Measurements from ENCODE around the gene TRIM2.
A peak's percentile ranks its signal among the peaks of the same experiment; 100 is the strongest.
"Not testable (repeated sequence)": the region's sequence is repeated elsewhere in the genome, so short reads cannot be mapped to it uniquely, and the experiment has no call there.

TRIM2 gene

GRCh38 chr4:153189016-153189801 lies 15.0 kb upstream of the TRIM2 start:
- peak; percentile 46 for DNase-seq

DNA sequence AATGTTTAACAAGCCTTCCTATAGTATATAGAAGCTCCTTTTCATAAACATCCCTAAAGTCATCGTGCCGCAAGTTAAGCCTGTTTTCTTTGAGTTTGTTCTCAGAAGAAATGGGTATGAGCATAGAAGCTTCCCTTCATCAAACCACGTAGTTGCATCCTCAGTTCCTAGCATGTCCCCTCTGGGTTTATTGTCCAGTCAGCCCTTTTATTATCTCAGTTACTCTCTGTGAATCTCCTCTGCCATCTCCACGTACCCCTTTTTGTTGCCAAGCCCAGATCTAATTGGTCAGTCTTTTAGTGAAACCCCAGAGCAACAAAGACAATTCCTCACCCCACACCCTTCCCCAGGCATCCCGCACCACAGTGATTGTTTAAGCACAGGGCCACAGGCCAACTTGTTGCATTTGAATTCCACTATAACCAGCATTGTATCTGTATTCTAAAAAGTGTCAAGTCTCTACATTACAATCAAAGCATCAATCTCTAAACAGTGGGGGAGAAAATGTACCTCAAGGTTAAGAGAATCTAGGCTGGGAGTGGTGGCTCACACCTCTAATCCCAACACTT lies 12.4 kb upstream of the TRIM2 start:
- no peak for DNase-seq

GRCh38 chr4:153197301-153197700 lies 6.9 kb upstream of the TRIM2 start:
- no peak for DNase-seq

DNA sequence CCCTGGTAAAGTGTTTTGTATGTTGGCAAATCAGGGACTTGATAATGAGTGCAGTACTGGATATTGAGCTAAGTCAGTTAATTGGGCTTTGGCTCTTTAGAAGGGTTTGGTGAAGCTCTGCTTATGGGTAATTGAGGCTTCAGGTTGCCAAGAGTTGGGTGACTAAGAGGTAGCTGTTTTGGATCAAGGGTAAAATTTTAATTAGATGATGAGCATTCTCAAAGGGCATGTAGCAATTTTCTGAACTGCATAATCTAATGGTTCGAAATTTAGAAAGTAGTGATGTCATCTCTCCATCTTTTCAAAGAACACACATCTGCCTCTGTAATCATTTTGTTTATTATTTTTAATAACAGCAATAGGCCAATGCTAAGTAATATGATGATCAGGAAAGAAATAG lies 5.5 kb upstream of the TRIM2 start:
- no peak for DNase-seq

DNA sequence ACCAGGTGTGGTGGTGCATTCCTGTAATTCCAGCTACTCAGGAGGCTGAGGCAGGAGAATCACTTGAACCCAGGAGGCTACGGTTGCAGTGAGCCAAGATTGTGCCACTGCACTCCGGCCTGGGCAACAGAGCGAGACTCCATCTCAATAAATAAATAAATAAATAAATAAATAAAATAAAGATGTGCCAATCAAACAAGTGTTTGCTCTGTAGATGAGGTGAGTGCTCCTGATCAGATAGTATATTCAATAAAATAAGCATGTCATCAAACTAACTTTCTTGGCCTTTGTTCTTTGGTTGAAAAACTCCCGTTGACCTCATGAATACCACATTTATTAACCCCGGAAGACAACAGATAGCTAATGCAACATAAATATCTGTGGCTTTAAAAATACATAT lies 497 bp upstream of the TRIM2 start:
- DNase-seq: not testable (repeated sequence)

DNA sequence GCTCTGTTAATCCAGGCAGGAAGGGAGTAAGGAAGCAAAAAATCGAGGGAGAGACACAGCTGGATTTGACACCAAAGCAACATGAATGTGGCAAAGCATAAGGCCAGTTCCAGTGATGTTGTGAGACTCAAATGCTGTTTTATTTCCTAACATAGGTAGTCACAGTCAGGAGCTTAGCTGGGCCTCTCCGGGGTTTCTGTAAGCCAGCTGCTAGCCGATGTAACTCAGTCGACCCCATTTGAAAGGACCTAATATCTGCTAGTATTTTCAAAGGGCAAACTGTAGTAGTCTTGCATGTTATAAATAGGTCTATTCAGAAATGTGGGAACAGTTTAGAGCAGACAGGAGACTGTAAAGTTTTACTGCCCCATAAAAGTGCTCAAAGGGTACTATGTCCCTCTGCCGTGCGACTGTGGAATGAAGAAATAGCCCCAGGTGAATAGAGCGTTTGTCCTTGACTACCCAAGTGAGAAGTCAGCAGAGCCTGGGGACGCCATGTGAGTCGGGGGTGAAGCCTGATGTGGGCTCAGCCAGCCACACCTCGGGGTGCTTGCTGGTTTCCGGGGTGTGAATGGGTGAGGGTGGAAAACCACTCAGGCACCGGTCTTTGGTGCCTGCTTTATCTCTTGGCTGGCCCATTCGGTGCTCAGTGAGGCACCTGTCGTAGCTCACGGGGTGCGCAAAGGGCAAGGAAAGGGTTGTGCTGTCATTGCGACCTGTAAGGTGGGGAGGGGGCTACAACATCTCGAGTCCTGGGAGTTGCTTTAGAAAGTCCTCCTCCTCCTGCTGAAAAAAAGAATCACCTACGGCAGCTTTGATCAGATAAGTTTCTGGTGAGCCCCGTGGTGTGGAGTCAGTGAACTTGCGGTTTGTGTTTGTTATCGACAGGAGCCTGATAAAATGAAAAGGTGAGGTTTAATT lies 745 bp downstream of the TRIM2 start:
- no peak for DNase-seq

DNA sequence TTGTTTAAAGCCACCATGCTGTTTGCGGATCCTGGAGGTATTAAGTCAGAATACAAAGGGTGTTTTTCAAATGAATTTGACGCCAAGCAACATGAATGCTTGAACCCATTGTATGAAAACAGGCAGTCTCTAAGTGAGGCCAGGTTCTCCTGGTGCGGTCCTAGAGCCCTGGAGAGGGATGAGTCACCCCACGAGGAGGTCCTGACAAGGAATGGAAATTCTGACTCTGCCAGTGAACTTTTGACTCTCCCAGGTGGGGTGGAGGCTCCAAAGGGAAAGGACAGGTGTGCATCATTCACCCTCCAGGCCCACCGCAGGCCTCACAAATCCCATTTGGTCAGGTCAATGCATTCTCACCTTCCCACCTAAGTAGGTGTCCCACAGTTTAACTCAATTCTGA lies 1.5 kb downstream of the TRIM2 start:
- DNase-seq: no peak

DNA sequence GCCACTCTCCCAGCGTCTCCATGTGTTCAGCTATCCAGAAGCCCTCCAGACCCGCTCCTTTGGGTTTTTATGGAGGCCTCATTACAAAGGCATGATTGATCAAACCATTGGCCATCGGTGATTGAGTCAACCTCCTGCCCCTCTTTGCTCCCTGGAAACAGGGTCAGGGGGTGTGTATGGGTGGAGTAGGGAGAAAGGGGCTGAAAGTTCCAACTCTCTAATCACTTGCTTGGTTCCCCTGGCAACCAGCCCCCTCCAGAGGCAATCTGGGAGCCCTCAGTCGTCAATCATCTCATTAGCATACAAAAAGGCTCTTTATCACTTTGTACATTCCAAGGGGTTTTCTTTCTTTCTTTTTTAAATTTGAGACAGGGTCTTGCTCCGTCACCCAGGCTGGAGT lies 2.3 kb downstream of the TRIM2 start:
- DNase-seq: no peak

- DNase-seq: no peak
These were observed 2.8 kb downstream of the TRIM2 start for GRCh38 chr4:153207027-153207426.

DNA sequence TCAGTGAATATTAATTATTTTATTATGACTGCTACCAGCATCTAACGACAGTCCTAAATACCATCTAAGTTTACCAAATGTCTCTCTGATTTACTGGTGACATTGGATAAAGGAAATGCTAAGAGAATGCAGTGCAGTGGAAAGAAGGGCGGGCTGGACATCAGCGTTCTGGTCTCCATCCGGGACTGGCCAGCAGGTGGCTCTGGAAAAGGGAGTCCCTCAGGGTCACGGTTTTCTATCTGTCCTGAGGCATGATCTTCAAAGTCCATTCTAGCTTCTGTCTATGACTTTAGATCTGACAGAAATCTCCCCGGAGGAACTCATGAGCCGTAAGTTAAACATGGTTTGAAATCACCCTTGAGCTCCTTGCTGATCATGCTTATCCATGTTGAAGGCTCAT lies 3.3 kb downstream of the TRIM2 start:
- peak; percentile 22 for DNase-seq

DNA sequence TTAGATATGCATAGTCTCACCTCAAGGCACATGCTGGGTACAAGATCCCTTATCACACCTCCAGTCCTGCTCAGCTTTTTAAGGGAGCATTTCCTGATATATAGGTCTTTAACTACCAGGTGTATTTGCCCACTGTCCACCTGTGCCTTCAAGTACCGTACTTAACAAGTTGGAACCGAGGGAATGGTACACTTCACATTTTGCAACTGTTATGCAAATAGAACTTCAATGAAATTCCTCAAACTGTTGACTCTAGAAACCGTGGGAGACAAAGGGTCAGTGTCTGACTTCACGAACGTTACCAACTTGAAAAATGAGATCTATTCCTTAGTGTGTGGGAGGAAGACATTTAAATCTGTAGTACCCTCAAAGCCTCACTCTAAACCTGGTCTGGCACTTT lies 5.2 kb downstream of the TRIM2 start:
- no peak for DNase-seq

- DNase-seq: no peak
These were observed 6.5 kb downstream of the TRIM2 start for GRCh38 chr4:153210727-153211126.

GRCh38 chr4:153211986-153212728 lies 7.9 kb downstream of the TRIM2 start:
- no peak for DNase-seq

DNA sequence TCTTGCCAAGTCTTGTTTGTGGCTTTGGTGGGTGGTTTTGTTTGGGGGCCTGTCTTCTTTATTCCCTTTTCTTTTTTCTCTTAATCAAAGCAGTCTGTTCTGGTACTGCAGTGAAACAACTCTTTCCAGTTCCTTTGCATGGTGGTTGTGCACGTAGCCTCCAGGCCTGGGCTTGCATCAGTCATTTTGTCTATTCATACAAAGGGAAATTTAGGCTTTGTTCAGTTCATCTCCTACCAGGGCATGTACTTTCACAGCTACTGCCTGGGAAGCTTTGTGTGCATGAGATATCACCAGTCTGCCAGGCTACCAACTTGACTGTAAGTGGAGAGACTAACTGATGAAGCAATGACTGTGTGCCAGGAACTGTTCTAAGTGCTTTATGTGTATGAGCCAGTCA lies 8.5 kb downstream of the TRIM2 start:
- no peak for DNase-seq

- DNase-seq: no peak
These were observed 11.7 kb downstream of the TRIM2 start for GRCh38 chr4:153215921-153216320.

DNA sequence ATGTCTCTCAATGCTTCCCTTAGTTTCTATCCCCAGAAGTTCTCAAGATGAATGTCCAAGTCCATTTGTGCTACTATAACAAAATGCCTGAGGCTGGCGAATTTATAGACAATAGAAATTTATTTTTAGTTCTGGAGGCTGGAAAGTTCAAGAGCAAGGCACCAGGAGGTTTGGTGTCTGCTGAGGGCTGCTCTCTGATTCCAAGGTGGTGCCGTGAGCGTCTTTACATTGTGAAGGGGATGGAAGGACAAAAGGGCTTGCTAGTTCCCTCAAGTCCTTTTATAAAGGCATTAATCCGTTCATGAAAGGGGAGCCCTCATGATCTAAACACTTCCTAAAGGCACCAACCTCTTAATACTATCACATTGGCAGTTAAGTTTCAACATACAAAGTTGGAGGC lies 12.3 kb downstream of the TRIM2 start:
- no peak for DNase-seq

DNA sequence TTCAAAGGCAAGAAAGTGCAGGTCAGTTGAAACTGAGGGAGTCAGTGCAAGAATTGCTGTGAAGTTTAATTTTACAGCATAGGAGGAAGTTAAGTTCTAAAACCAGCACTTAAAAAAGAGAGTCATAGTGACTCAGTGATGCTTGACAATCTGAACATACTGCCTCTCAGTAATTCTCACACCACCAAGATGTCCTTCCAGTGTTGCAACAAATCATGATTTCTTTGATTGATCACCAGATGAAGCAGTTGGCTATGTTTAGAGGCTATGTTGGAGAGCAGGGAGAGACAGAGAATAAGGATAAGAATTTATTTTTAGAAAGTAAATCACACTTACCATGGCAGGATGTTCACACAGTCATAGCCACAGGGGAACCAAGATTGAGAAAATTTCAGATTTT lies 13.2 kb downstream of the TRIM2 start:
- no peak for DNase-seq

GRCh38 chr4:153218961-153219360 lies 14.7 kb downstream of the TRIM2 start:
- no peak for DNase-seq

DNA sequence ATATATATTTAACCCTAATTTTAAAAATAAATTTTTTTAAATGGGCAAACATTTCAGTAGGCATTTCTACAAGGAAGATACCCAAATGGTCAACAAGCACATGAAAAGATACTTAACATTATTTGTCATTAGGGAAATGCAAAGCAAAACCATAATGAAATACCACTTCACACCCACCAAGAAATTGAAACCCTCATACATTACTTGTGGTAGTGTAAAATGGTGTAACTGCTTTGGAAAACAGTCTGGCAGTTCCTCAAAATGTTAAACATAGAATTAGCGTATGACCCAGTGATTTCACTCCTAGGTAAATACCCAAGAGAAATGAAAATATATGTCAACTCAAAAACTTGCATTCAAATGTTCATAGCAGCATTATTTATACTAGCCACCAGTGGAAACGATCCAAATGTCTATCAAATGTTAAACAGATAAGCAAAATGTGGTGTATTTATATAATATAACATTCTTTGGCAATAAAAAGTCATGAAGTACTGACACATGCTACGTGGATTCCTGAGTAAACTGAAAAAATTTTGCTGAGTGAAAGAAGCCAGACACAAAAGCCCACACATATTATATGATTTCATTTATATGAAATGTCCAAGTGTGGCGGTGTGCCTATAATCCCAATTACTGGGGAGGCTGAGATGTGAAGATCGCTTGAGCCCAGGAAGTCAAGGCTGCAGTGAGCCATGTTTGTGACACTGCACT lies 16.6 kb downstream of the TRIM2 start:
- DNase-seq: no peak

- DNase-seq: no peak
These were observed 17.8 kb downstream of the TRIM2 start for GRCh38 chr4:153221783-153222706.

- DNase-seq: peak; percentile 21
These were observed 18.6 kb downstream of the TRIM2 start for GRCh38 chr4:153222707-153223426.

Data from hematopoietic multipotent progenitor cell treated with erythropoietin and hydrocortisone succinate and interleukin-3 and kit ligand, for 8 days (in vitro differentiated cells).